IMR-90 (cell line): ENCODE data around the gene RASGRP1. TPM values are rescaled to one million over a fixed set of nuclear protein-coding genes. Genes with fewer than 3 reads are reported as not detected.

Source experiments
- ATAC-seq: fragments of 200-7000 bp; cut with Tn5 transposase; 2 replicates; pipeline ENCODE4 v1.9.1; 2020; ENCODE audit warnings: low read depth, mild to moderate bottlenecking, moderate library complexity
- BruUV-seq: library from RNA; stranded (reverse); fragments of 400-500 nt; replicated peaks from 2 replicates; lab custom pipeline; 2021; lab: Mats Ljungman, UMichigan
- CTCF ChIA-PET: fragments of 300-600 bp; formaldehyde crosslinking; extraction: SDS; loops from one replicate; lab custom pipeline; 2021; ENCODE audit warnings: antibody characterized with exemption; lab: Yijun Ruan, JAX
- POLR2A ChIA-PET: fragments of 300-600 bp; sonication (Branson Sonifier 250); formaldehyde crosslinking; loops from one replicate; lab custom pipeline; 2022; ENCODE audit warnings: antibody characterized with exemption; ENCODE audit not compliant: unreplicated experiment; lab: Charles Lee
- DNase-seq: peaks from one replicate; pipeline ENCODE4 v3.0.0; 2013
- H2AFZ ChIP-seq: replicated peaks from 2 replicates; pipeline ENCODE3; 2013; ENCODE audit warnings: low read length, mild to moderate bottlenecking; ENCODE audit not compliant: poor library complexity
- H2AK5ac ChIP-seq: 2 replicates; pipeline ENCODE4 v1.6.1; 2013; ENCODE audit warnings: low read depth, low read length, inconsistent platforms
- H2AK9ac ChIP-seq: replicated peaks from 2 replicates; pipeline ENCODE3; 2013; ENCODE audit warnings: mild to moderate bottlenecking, low read depth, low read length, moderate library complexity; ENCODE audit not compliant: poor library complexity
- H2BK120ac ChIP-seq: 2 replicates; pipeline ENCODE4 v1.6.1; 2013; ENCODE audit warnings: low read depth, low read length, inconsistent platforms
- H2BK15ac ChIP-seq: 3 replicates; pipeline ENCODE4 v1.6.1; 2013; ENCODE audit warnings: low read depth, low read length, inconsistent platforms
- H2BK20ac ChIP-seq: 2 replicates; pipeline ENCODE4 v1.6.1; 2013; ENCODE audit warnings: low read depth, mild to moderate bottlenecking, inconsistent platforms, low read length, moderate library complexity
- H2BK5ac ChIP-seq: 2 replicates; pipeline ENCODE4 v1.6.1; 2013; ENCODE audit warnings: mild to moderate bottlenecking, low read depth, low read length, inconsistent platforms; ENCODE audit not compliant: poor library complexity, severe bottlenecking
- H3K14ac ChIP-seq: replicated peaks from 2 replicates; pipeline ENCODE4 v1.6.1; 2013; ENCODE audit warnings: low read depth, low read length, inconsistent platforms
- H3K18ac ChIP-seq: 2 replicates; pipeline ENCODE4 v1.6.1; 2013; ENCODE audit warnings: low read depth, low read length, control low read depth
- H3K23ac ChIP-seq: 2 replicates; pipeline ENCODE4 v1.6.1; 2013; ENCODE audit warnings: low read depth, low read length, inconsistent platforms
- H3K27ac ChIP-seq: 2 replicates; pipeline ENCODE4 v1.5.1; 2013; ENCODE audit warnings: mild to moderate bottlenecking, control low read depth, low read length; ENCODE audit not compliant: insufficient read depth
- H3K27me3 ChIP-seq: 2 replicates; pipeline ENCODE4 v1.6.1; 2013; ENCODE audit warnings: low read length; ENCODE audit not compliant: control insufficient read depth, insufficient read depth
- H3K36me3 ChIP-seq: 2 replicates; pipeline ENCODE4 v1.6.1; 2013; ENCODE audit warnings: low read length, mixed read lengths; ENCODE audit not compliant: control insufficient read depth, insufficient read depth
- H3K4ac ChIP-seq: 2 replicates; pipeline ENCODE4 v1.6.1; 2013; ENCODE audit warnings: low read depth, low read length, inconsistent platforms
- H3K4me1 ChIP-seq: 2 replicates; pipeline ENCODE4 v1.6.1; 2013; ENCODE audit warnings: low read length, mixed read lengths; ENCODE audit not compliant: control insufficient read depth, insufficient read depth
- H3K4me2 ChIP-seq: 2 replicates; pipeline ENCODE4 v1.6.1; 2013; ENCODE audit warnings: low read depth, mild to moderate bottlenecking, control low read depth, low read length, moderate library complexity
- H3K4me3 ChIP-seq: 2 replicates; pipeline ENCODE4 v1.5.1; 2013; ENCODE audit warnings: low read depth, mild to moderate bottlenecking, control low read depth, low read length, moderate library complexity; ENCODE audit not compliant: insufficient read depth
- H3K56ac ChIP-seq: 2 replicates; pipeline ENCODE4 v1.6.1; 2013; ENCODE audit warnings: low read length, inconsistent platforms; ENCODE audit not compliant: insufficient read depth; ENCODE audit errors: extremely low read depth
- H3K79me1 ChIP-seq, 2 experiments: 2 replicates each; pipeline ENCODE4 v1.6.1; 2013; ENCODE audit warnings: low read length in 2 of 2, inconsistent platforms in 1 of 2, low read depth in 1 of 2
- H3K9ac ChIP-seq: 2 replicates; pipeline ENCODE4 v1.6.1; 2013; ENCODE audit warnings: low read depth, low read length, control low read depth
- H3K9me1 ChIP-seq: 2 replicates; pipeline ENCODE4 v1.6.1; 2013; ENCODE audit warnings: low read length, inconsistent platforms; ENCODE audit not compliant: insufficient read depth
- H3K9me3 ChIP-seq: 2 replicates; pipeline ENCODE4 v1.6.1; 2013; ENCODE audit warnings: low read length; ENCODE audit not compliant: control insufficient read depth, insufficient read depth
- H4K20me1 ChIP-seq: 2 replicates; pipeline ENCODE4 v1.6.1; 2013; ENCODE audit warnings: low read length, inconsistent platforms; ENCODE audit not compliant: insufficient read depth
- H4K5ac ChIP-seq: 2 replicates; pipeline ENCODE4 v1.6.1; 2013; ENCODE audit warnings: mild to moderate bottlenecking, low read depth, low read length, control low read depth
- H4K8ac ChIP-seq, 2 experiments: 2 replicates each; pipeline ENCODE4 v1.6.1; 2013; ENCODE audit warnings: low read depth in 2 of 2, low read length in 2 of 2, control low read depth in 1 of 2, inconsistent platforms in 1 of 2
- H4K91ac ChIP-seq: 2 replicates; pipeline ENCODE4 v1.6.1; 2013; ENCODE audit warnings: low read depth, low read length, inconsistent platforms; ENCODE audit not compliant: insufficient read depth
- CEBPB ChIP-seq: IDR thresholded peaks from 2 replicates; pipeline ENCODE4 v1.6.1; 2012; ENCODE audit warnings: low read depth, low read length, improper control_type of control experiment
- RAD21 ChIP-seq: IDR thresholded peaks from 2 replicates; pipeline ENCODE4 v1.6.1; 2012; ENCODE audit warnings: low read length, improper control_type of control experiment
- WGBS, 2 experiments: methylation state at CpG; one replicate each; pipeline versions ENCODE4 v1.1.5 to v1.1.7; 2013; ENCODE audit warnings: missing lambda C conversion rate in 2 of 2; ENCODE audit not compliant: insufficient read length in 1 of 2; ENCODE audit errors: extremely low coverage in 2 of 2; 5-methylcytosine and 5-hydroxymethylcytosine counted together
- dilution Hi-C: fragments of 300-500 bp; cut with HindIII; formaldehyde crosslinking; loops from one replicate; pipeline ENCODE4 v1.14.3; 2018; ENCODE audit warnings: low sequenced_read_pairs; ENCODE audit not compliant: unreplicated experiment
- in situ Hi-C: fragments of 300-500 bp; cut with MboI; formaldehyde crosslinking; loops from 3 replicates; pipeline ENCODE4 v1.14.3; 2019; ENCODE audit warnings: low sequenced_read_pairs, inconsistent platforms, mixed read lengths
- intact Hi-C: fragments of 100-400 bp; cut with micrococcal nuclease; formaldehyde crosslinking; loops from 2 replicates; pipeline ENCODE4 v1.10.0; 2022
- polyA plus RNA-seq, 3 experiments: library from polyadenylated mRNA; depleted of rRNA; stranded (reverse); fragments of >200 nt; gene quantifications; 2 replicates each; pipeline ENCODE4 v1.2.3, GENCODE V29; 2012; ENCODE audit warnings: low replicate concordance in 1 of 3
- total RNA-seq: library from RNA; depleted of rRNA; stranded (reverse); fragments of >200 nt; gene quantifications from 2 replicates; pipeline ENCODE4 v1.2.3, GENCODE V29; 2012

The RASGRP1 gene
- total and polyA plus RNA-seq, 2 of the 4 experiments (the other 2 are of a cell fraction): 1.4 to 3.2 TPM

GRCh38 chr15:38558372-38559059, 6.1 kb downstream of the RASGRP1 start:
- H4K91ac ChIP-seq: no peak overlapping the region
- no peak overlapping the region for H3K9ac ChIP-seq
- no peak overlapping the region for H3K27ac ChIP-seq
- no peak overlapping the region for H2AFZ ChIP-seq
- no peak overlapping the region for H2BK20ac ChIP-seq
- H2AK5ac ChIP-seq: no peak overlapping the region
- no CpG with 5 or more reads among the region's 6 CpGs for WGBS, 2 experiments
- no peaks in the 10 kb centered on the region for H3K79me1 ChIP-seq
- peaks cover 32% of the 10 kb centered on the region for H3K4me1 ChIP-seq
- H3K27me3 ChIP-seq: no peaks in the 10 kb centered on the region; the same call in 1 of the 2 replicates
- H3K18ac ChIP-seq: no peak overlapping the region
- no peak overlapping the region for H3K14ac ChIP-seq
- no peaks in the 10 kb centered on the region for H3K9me3 ChIP-seq
- no peaks in the 10 kb centered on the region for H3K36me3 ChIP-seq
- H2BK120ac ChIP-seq: 0 out of 2 replicates have a peak overlapping the region, but pooled peaks have one; percentile 2
- no peak overlapping the region for H2AK9ac ChIP-seq
- dilution Hi-C loops (no loop called here), in situ Hi-C loops (no loop called here), intact Hi-C loops (no loop called here)
- ATAC-seq (no peak), DNase-seq (peak; percentile 80)
- H3K9me1 ChIP-seq: peaks cover 10% of the 10 kb centered on the region
- H2BK15ac ChIP-seq: no peak overlapping the region
- TF ChIP-seq CEBPB (peak; percentile 70; the same call in 1 of the 2 replicates), RAD21 (no peak)
- ChIA-PET CTCF (interaction anchor here (0.6 kb wide), 1 partner anchor 133 kb away, joined by 3 read pairs; no protein-coding TSS in a partner anchor), POLR2A (no interaction called here)
- H3K4me3 ChIP-seq: no peak overlapping the region
- BruUV-seq: no TSS peak
- peak overlapping the region; percentile 8; the same call in 1 of the 2 replicates for H3K4me2 ChIP-seq
- H2BK5ac ChIP-seq: no peak overlapping the region
- H4K5ac ChIP-seq: peak overlapping the region; percentile 51; the same call in 1 of the 2 replicates
- no peak overlapping the region for H3K4ac ChIP-seq
- no peak overlapping the region for H3K56ac ChIP-seq
- H4K8ac ChIP-seq: no peak overlapping the region
- no peaks in the 10 kb centered on the region for H4K20me1 ChIP-seq
- H3K23ac ChIP-seq: no peak overlapping the region
